Measurements from ENCODE around the gene IL17C.

The IL17C gene

GRCh38 chr16:88614818-88615580, 23.4 kb upstream of the IL17C start:
- H3K4me3 ChIP-seq (ENCODE audit: control insufficient read depth, low read depth, low read length): no peak overlapping the region
- DNase-seq (ENCODE audit: low read depth): no peak
- TF ChIP-seq CTCF (IDR thresholded peaks at IDR 0.05; ENCODE audit: control insufficient read depth, insufficient read depth, low read depth, low read length, missing control alignments): no peak

- H3K4me3 ChIP-seq (ENCODE audit: control insufficient read depth, low read depth, low read length): no peak overlapping the region
- DNase-seq (ENCODE audit: low read depth): no peak
- TF ChIP-seq CTCF (IDR thresholded peaks at IDR 0.05; ENCODE audit: control insufficient read depth, insufficient read depth, low read depth, low read length, missing control alignments): no peak
Measured at GRCh38 chr16:88616320-88616719, 22.1 kb upstream of the IL17C start.

- DNase-seq (ENCODE audit: low read depth): no peak
- H3K4me3 ChIP-seq (ENCODE audit: control insufficient read depth, low read depth, low read length): no peak overlapping the region
- no peak for TF ChIP-seq CTCF (IDR thresholded peaks at IDR 0.05; ENCODE audit: control insufficient read depth, insufficient read depth, low read depth, low read length, missing control alignments)
Measured at GRCh38 chr16:88616736-88617135, 21.6 kb upstream of the IL17C start.

- no peak overlapping the region for H3K4me3 ChIP-seq (ENCODE audit: control insufficient read depth, low read depth, low read length)
- no peak for DNase-seq (ENCODE audit: low read depth)
- TF ChIP-seq CTCF (IDR thresholded peaks at IDR 0.05; ENCODE audit: control insufficient read depth, insufficient read depth, low read depth, low read length, missing control alignments): no peak
Measured at GRCh38 chr16:88617268-88618031, 20.9 kb upstream of the IL17C start.

- no peak for TF ChIP-seq CTCF (IDR thresholded peaks at IDR 0.05; ENCODE audit: control insufficient read depth, insufficient read depth, low read depth, low read length, missing control alignments)
- no peak overlapping the region for H3K4me3 ChIP-seq (ENCODE audit: control insufficient read depth, low read depth, low read length)
- DNase-seq (ENCODE audit: low read depth): no peak
Measured at GRCh38 chr16:88618182-88618955, 20.0 kb upstream of the IL17C start.

GRCh38 chr16:88618956-88619667, 19.3 kb upstream of the IL17C start:
- no peak overlapping the region for H3K4me3 ChIP-seq (ENCODE audit: control insufficient read depth, low read depth, low read length)
- DNase-seq (ENCODE audit: low read depth): no peak
- no peak for TF ChIP-seq CTCF (IDR thresholded peaks at IDR 0.05; ENCODE audit: control insufficient read depth, insufficient read depth, low read depth, low read length, missing control alignments)
